Mesangial cell (primary cell): Measurements from ENCODE around the gene SETD1A. TPM values are rescaled to one million over a fixed set of nuclear protein-coding genes. Genes with fewer than 3 reads are reported as not detected.

Experiments used
- total RNA-seq: library from RNA; depleted of rRNA; stranded (reverse); fragments of >200 nt; gene quantifications from 2 replicates; pipeline ENCODE4 v1.2.3, GENCODE V29; 2015

Gene SETD1A
- 6.5 and 8.0 TPM in 2 replicates for total RNA-seq

DNA sequence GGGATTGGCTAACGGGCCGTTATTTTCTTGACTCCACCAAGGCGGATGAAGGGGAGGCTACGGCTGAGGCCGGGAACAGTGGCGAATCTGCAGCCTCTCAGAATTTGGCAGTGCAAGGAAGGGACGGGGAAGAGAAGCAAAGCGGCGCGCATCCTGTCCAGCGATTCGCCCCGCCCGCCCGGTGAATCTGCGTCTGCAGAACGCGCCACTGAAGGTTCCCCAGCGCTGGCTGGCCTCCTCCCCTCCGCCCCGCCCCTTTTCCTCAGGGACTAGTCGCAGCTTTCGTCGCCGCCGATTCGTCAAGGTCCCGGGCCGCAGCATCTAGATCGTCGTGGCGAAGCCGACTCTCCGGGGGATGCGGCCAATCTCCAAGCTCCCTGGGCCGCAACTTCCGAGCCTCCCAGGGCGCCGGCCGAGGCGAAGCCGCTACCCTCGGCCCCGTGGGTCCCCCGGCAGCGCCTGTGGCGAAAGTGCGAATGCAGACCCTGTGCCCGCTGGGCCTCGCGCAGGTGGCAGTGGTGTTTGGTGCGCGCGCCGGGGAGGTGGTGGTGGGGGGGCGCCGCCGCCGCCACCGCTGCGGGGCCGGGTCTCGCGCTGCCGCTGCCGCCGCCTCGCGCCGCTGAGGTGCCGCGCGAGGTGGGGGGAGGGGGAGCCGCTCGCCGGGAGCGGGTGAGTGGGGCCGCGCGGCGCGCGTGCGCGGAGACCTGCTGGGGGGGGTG is at the start of gene SETD1A:
SETD1A (plus strand) TSS at position 299 of the 719 bp plus-strand sequence. CDS start 978 bp downstream, outside the sequence.

DNA sequence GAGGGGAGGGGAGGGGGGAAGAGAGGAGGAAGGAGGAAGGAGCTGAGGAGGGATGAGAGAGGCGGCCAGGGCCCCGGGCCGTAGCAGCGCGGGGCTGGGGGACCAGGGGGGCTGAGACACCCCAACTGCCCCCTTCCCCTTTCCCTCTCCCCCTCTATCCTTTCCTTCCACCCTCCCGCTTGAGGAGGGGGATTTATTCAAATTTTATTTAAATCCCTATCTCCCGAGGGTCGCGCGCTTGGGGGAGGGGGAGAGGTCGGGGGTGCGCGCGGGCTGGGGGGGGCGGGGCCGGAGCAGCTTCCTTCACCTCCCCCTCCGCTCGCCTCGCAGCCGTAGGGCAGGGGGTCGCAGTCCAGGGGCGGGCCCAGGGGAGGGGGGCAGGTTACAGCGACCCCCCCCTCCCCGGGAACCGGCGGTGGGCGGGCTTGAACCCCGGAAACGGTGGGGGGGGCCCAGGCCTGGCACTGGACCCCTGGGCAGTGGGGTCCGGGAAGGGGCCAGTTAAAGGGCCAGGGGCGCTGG is 33.9 kb upstream of the SETD1A start, which contains the start of gene FBXL19:
FBXL19 (plus strand) TSS at position 19 of the 522 bp plus-strand sequence. CDS start 2,183 bp downstream, outside the sequence.

DNA sequence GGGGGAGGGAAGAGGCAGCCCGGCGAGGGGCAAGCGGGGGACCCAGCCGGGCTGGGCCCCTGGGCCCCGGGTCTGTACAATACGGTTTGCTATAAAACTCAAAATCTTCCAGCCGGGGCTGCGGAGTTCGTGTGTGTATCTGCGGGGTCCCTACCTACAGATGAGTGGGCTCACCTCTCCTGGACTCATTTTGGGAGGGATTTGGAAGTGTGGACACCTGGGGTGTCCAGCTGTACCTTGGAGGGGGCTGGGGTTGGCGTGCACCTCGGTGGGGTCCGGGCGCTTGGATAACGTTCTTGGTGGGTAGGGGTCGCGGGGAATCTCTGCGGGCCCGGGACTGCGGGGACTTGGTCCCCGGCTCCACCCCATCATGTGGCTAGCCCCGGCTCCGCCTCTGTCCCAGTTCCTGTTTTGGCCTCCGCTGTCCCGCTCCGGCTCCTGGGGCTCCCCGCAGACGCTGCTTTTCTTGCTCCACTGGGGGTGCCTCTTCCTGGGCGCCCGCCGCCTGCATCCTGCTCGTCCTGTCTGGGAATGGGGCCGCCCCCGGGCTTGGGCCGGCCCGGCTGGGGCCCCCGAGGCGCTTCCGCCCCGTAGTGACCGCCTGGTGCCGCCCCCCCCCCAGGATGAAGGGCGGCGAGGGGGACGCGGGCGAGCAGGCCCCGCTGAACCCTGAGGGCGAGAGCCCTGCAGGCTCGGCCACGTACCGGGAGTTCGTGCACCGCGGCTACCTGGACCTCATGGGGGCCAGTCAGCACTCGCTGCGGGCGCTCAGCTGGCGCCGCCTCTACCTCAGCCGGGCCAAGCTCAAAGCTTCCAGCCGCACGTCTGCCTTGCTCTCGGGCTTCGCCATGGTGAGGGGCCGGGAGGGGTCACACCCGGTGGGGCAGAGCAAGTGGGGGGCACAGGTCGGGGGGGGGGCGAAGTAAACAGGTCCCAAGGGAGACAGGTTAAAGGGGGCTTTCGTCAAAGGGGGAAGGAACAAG is 8.6 kb upstream of the SETD1A start, which contains the start of gene ORAI3:
ORAI3 (plus strand) TSS at position 402 of the 983 bp plus-strand sequence; CDS start at position 624, 222 bp downstream.

DNA sequence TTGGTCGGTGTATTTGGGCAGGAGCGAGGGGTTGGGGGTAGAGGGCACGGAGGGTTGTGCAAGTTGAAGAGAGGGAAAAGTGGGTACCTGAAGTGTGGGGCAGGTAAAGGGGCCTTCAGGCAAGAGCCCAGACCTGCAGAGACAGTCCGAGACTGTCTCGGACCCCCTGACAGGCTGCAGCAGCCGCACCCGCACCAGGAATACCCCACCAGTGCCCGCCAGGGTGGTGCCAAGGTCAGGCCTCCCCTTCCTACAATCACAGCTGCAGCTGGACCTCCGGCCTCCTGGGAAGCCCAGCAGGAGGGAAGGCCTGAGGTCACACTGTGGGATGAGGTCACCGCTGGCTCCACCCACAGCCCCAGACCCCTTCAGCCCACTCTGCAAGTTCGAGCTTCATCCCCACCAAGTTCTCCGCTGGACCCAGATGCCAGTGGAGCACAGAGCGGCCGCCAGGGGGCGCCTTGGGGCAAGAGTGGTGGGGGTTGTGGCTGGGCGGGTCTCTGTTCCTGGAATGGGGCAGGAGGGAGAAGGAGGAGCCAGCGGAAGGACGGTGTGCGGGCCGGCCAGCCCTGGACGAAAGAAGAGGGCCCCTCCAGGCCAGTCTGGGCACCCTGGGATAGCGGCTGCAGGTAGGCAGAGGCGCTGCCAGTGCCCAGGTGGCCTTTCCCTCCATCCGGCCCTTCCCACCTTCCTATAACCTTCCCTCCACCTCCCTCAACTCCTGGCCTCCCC is 27.3 kb downstream of the SETD1A start, which contains the start of gene HSD3B7:
HSD3B7 (plus strand) TSS at position 539 of the 732 bp plus-strand sequence. CDS start 452 bp downstream, outside the sequence.

DNA sequence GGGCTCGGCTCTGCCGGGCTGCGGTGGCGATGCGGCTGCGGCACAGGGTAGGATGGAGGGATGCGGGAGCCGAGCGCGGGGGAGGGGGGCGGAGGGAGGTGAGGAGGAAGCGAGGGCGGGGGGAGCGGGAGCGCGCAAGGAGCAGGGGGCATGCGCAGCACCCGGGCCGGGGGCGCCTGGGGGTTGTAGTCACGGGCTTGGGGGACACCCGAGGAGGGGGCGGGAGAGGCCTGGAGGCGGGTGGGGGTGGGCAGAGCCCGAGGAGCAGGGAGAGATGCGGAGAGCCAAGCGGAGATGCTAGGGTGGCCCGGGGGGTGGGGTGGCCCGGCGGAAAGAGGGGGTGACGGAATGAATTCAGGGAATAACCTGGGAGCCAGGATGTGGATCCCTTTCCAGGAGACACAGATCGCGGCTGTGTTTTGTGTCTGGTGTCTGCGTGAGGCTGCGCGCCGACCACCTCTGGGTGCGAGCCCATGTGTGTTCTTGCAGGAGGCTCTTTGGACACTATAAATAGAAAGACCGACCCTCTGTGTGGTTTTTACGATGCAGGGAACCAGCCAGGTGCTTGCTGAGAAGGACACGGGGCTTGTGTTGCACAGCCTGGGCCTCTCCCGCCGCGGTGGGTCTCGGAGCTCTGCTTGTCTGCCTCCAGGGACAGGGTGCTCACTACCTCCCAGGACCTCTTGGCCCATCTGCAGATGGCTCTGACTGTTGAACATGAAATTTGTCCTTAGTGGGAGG is 53.2 kb downstream of the SETD1A start, which contains the start of gene STX1B:
STX1B (minus strand) TSS at position 54 of the 741 bp plus-strand sequence. CDS start 242 bp downstream, outside the sequence.

GRCh38 chr16:31032736-31033708 is 75.5 kb downstream of the SETD1A start, which contains the start of gene STX4:
Gene STX4, plus strand, starts transcription at chr16:31033558. Its CDS starts 248 bp downstream, at chr16:31033806.

Other genes with a start within 250 kb of the SETD1A start
- gene PHKG2, start 209.3 kb upstream of the SETD1A start, total RNA-seq: 24.7 and 28.2 TPM in 2 replicates
- gene CFAP119, start 195.7 kb upstream of the SETD1A start, total RNA-seq: 4.8 and 5.9 TPM in 2 replicates
- gene RNF40, start 195.4 kb upstream of the SETD1A start, total RNA-seq: 63.7 and 67.1 TPM in 2 replicates
- 9.5 and 23.3 TPM in 2 replicates for gene ZNF629, start 170.5 kb upstream of the SETD1A start, total RNA-seq
- gene BCL7C, start 63.7 kb upstream of the SETD1A start, total RNA-seq: 60.0 and 62.7 TPM in 2 replicates
- gene CTF1, start 61.1 kb upstream of the SETD1A start, total RNA-seq: 2.8 and 6.8 TPM in 2 replicates
- 31.8 and 37.6 TPM in 2 replicates for gene FBXL19, start 34.2 kb upstream of the SETD1A start, total RNA-seq
- 24.4 and 95.3 TPM in 2 replicates for gene ORAI3, start 8.7 kb upstream of the SETD1A start, total RNA-seq
- gene HSD3B7, start 27.5 kb downstream of the SETD1A start, total RNA-seq: 11.2 and 64.7 TPM in 2 replicates
- 0.63 and 0.65 TPM in 2 replicates for gene STX1B, start 52.9 kb downstream of the SETD1A start, total RNA-seq
- gene STX4, start 75.8 kb downstream of the SETD1A start, total RNA-seq: 20.9 and 23.1 TPM in 2 replicates
- gene ZNF668, start 116.5 kb downstream of the SETD1A start, total RNA-seq: 13.4 and 14.2 TPM in 2 replicates
- 12.7 and 22.7 TPM in 2 replicates for gene ZNF646, start 116.7 kb downstream of the SETD1A start, total RNA-seq
- gene PRSS53, start 131.2 kb downstream of the SETD1A start, total RNA-seq: 0.81 and 1.6 TPM in 2 replicates
- gene VKORC1, start 137.0 kb downstream of the SETD1A start, total RNA-seq: 217 and 229 TPM in 2 replicates
- 88.5 and 103 TPM in 2 replicates for gene BCKDK, start 150.6 kb downstream of the SETD1A start, total RNA-seq
- gene KAT8, start 159.9 kb downstream of the SETD1A start, total RNA-seq: 31.8 and 47.4 TPM in 2 replicates
- gene PRSS8, start 178.0 kb downstream of the SETD1A start, total RNA-seq: 2.6 and 13.1 TPM in 2 replicates
- gene PRSS36, start 192.3 kb downstream of the SETD1A start, total RNA-seq: 1.1 and 7.9 TPM in 2 replicates
- gene FUS, start 222.4 kb downstream of the SETD1A start, total RNA-seq: 43.7 and 78.9 TPM in 2 replicates
- gene PYCARD, start 245.0 kb downstream of the SETD1A start, total RNA-seq: 37.3 and 88.6 TPM in 2 replicates